ENCODE data around the gene SPRY4. TPM values are rescaled to one million over a fixed set of nuclear protein-coding genes. Genes with fewer than 3 reads are reported as not detected.
A peak's percentile ranks its signal among the peaks of the same experiment; 100 is the strongest.
"Not testable (repeated sequence)": the region's sequence is repeated elsewhere in the genome, so short reads cannot be mapped to it uniquely, and the experiment has no call there.

The SPRY4 gene
- total and polyA plus RNA-seq, 2 of the 4 experiments (the other 2 are of a cell fraction) = 8.4 to 21.0 TPM

DNA sequence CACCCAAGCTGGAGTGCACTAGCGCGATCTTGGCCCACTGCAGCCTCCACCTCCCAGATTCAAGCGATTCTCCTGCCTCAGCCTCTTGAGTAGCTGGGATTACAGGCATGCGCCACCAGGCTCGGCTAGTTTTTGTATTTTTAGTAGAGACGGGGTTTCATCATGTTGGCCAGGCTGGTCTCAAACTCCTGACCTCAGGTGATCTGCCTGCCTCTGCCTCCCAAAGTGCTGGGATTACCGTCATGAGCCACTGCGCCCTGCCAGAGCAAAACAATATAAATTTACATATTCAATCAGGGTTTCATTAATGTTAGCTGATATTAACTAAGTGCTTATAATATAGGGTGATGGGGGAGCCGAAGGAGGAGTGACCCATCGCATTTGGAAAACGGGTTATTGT, 37.4 kb upstream of the SPRY4 start:
- intact Hi-C loops (cut with micrococcal nuclease); H2AFZ ChIP-seq (replicated peaks; ENCODE audit: low read length, poor library complexity); H3K9ac ChIP-seq (ENCODE audit: low read depth, low read length); CTCF ChIA-PET; H4K20me1 ChIP-seq (ENCODE audit: insufficient read depth, low read length); dilution Hi-C loops (cut with HindIII; ENCODE audit: low sequenced_read_pairs, unreplicated experiment); ATAC-seq (ENCODE audit: low read depth); H3K9me3 ChIP-seq (ENCODE audit: control insufficient read depth, insufficient read depth, low read length); POLR2A ChIA-PET (ENCODE audit: unreplicated experiment); H3K4me2 ChIP-seq (ENCODE audit: low read depth, low read length); H3K36me3 ChIP-seq (ENCODE audit: control insufficient read depth, insufficient read depth, low read length); H3K27me3 ChIP-seq (ENCODE audit: control insufficient read depth, insufficient read depth, low read length); H3K4me3 ChIP-seq (ENCODE audit: insufficient read depth, low read depth, low read length); DNase-seq; H3K56ac ChIP-seq (ENCODE audit: extremely low read depth, insufficient read depth, low read length); BruUV-seq (replicated peaks); in situ Hi-C loops (cut with MboI; ENCODE audit: low sequenced_read_pairs); H2AK9ac ChIP-seq (replicated peaks; ENCODE audit: low read depth, low read length, poor library complexity): not testable (repeated sequence)
- peak overlapping the region; percentile 13; the same call in 1 of the 2 replicates for H4K5ac ChIP-seq (ENCODE audit: low read depth, low read length)
- H3K18ac ChIP-seq (ENCODE audit: low read depth, low read length) = peak overlapping the region; percentile 16; the same call in 1 of the 2 replicates
- peaks cover 14% of the 10 kb centered on the region for H3K4me1 ChIP-seq (ENCODE audit: control insufficient read depth, insufficient read depth, low read length)
- peak overlapping the region; percentile 99 for H3K4ac ChIP-seq (ENCODE audit: low read depth, low read length)
- H2BK15ac ChIP-seq (ENCODE audit: low read depth, low read length) = peak overlapping the region; percentile 32; the same call in 1 of the 3 replicates
- whole genome bisulfite sequencing, 2 experiments (ENCODE audit: extremely low coverage in 2 of 2, insufficient read length in 1 of 2) = 90% methylated on average over 2 of the region's 11 CpGs; no CpG with 5 or more reads in 1 of the 2 experiments
- peak overlapping the region; percentile 30 for H3K14ac ChIP-seq (replicated peaks; ENCODE audit: low read depth, low read length)
- H2BK5ac ChIP-seq (ENCODE audit: low read depth, low read length, poor library complexity, severe bottlenecking) = peak overlapping the region; percentile 39
- peak overlapping the region; percentile 88 for H2AK5ac ChIP-seq (ENCODE audit: low read depth, low read length)
- H3K79me1 ChIP-seq (ENCODE audit: low read depth in 1 of 2, low read length in 2 of 2) = peaks cover 33 to 71% of the 10 kb centered on the region in 2 experiments; a peak in 3 of 4 replicates
- peak overlapping the region; percentile 57 for H4K91ac ChIP-seq (ENCODE audit: insufficient read depth, low read depth, low read length)
- peaks cover 20% of the 10 kb centered on the region for H3K9me1 ChIP-seq (ENCODE audit: insufficient read depth, low read length)
- H2BK20ac ChIP-seq (ENCODE audit: low read depth, low read length) = peak overlapping the region; percentile 98
- H4K8ac ChIP-seq (ENCODE audit: low read depth in 2 of 2, low read length in 2 of 2) = peak overlapping the region in 1 of 2 experiments; percentile 43; a peak in 2 of 4 replicates
- peak overlapping the region; percentile 55 for H3K27ac ChIP-seq (ENCODE audit: insufficient read depth, low read length)
- peak overlapping the region; percentile 77 for H2BK120ac ChIP-seq (ENCODE audit: low read depth, low read length)
- H3K23ac ChIP-seq (ENCODE audit: low read depth, low read length) = peak overlapping the region; percentile 34; the same call in 1 of the 2 replicates

Data from IMR-90 (cell line).